ENCODE data around the gene LAPTM4A. TPM values are rescaled to one million over a fixed set of nuclear protein-coding genes. Genes with fewer than 3 reads are reported as not detected.

LAPTM4A gene
- total RNA-seq, 1 experiment from 2014 or later, result 129 TPM

DNA sequence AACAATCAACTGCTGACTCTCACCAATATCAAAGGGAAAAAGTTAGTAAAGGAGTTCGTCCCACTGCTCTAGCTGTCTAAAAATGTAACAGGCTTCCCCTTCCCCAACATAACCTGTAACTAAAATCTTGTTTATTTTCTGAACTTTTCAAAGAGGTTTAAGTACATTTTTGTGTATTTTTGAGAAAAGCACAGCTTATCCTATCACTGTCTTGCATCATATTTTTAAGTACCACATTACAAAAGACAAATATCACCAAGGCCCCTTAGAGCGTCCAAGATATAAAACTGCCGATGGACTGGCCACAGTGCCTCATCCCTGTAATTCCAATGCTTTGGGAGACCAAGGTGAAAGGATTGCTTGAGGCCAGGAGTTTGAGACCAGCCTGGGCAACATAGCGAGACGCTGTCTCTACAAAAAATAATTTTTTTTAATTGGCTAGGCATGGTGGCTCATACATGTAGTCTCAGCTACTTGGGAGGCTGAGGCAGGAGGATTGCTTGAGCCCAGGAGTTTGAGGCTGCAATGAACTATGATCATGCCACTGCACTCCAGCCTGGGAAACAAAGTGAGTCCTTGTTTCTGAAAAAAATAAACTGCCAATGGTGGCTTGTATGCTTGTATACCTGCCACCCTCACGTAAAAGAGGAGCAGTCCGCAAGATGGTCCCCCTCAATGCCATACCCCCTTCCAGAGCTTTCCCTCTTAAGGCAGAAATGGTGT is 21.2 kb upstream of the LAPTM4A start:
- no peaks in the 10 kb centered on the region for H3K27me3 Mint-ChIP-seq (ENCODE audit: unreplicated experiment)
- TF ChIP-seq, protein P1, sequence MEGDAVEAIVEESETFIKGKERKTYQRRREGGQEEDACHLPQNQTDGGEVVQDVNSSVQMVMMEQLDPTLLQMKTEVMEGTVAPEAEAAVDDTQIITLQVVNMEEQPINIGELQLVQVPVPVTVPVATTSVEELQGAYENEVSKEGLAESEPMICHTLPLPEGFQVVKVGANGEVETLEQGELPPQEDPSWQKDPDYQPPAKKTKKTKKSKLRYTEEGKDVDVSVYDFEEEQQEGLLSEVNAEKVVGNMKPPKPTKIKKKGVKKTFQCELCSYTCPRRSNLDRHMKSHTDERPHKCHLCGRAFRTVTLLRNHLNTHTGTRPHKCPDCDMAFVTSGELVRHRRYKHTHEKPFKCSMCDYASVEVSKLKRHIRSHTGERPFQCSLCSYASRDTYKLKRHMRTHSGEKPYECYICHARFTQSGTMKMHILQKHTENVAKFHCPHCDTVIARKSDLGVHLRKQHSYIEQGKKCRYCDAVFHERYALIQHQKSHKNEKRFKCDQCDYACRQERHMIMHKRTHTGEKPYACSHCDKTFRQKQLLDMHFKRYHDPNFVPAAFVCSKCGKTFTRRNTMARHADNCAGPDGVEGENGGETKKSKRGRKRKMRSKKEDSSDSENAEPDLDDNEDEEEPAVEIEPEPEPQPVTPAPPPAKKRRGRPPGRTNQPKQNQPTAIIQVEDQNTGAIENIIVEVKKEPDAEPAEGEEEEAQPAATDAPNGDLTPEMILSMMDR (IDR thresholded peaks at IDR 0.05; ENCODE audit: unreplicated experiment), result no peak
- H3K9me3 Mint-ChIP-seq (ENCODE audit: low read depth, unreplicated experiment), result no peaks in the 10 kb centered on the region
- CTCF ChIA-PET, result interaction anchor here (0.9 kb wide), 1 partner anchor 510 kb away, joined by 4 read pairs; no protein-coding TSS in a partner anchor
- peak overlapping the region; percentile 8 for H3K4me3 Mint-ChIP-seq (ENCODE audit: low read depth, unreplicated experiment)
- BruUV-seq (replicated peaks), result no TSS peak
- H3K27ac Mint-ChIP-seq (ENCODE audit: unreplicated experiment), result peak overlapping the region; percentile 19
- peaks cover 18% of the 10 kb centered on the region for H3K4me1 Mint-ChIP-seq (ENCODE audit: low read depth, unreplicated experiment)
- no peak for DNase-seq
- intact Hi-C loops (cut with micrococcal nuclease; ENCODE audit: unreplicated experiment), result no loop called here
- H3K36me3 Mint-ChIP-seq (ENCODE audit: insufficient read depth, unreplicated experiment), result peaks cover 4% of the 10 kb centered on the region

DNA sequence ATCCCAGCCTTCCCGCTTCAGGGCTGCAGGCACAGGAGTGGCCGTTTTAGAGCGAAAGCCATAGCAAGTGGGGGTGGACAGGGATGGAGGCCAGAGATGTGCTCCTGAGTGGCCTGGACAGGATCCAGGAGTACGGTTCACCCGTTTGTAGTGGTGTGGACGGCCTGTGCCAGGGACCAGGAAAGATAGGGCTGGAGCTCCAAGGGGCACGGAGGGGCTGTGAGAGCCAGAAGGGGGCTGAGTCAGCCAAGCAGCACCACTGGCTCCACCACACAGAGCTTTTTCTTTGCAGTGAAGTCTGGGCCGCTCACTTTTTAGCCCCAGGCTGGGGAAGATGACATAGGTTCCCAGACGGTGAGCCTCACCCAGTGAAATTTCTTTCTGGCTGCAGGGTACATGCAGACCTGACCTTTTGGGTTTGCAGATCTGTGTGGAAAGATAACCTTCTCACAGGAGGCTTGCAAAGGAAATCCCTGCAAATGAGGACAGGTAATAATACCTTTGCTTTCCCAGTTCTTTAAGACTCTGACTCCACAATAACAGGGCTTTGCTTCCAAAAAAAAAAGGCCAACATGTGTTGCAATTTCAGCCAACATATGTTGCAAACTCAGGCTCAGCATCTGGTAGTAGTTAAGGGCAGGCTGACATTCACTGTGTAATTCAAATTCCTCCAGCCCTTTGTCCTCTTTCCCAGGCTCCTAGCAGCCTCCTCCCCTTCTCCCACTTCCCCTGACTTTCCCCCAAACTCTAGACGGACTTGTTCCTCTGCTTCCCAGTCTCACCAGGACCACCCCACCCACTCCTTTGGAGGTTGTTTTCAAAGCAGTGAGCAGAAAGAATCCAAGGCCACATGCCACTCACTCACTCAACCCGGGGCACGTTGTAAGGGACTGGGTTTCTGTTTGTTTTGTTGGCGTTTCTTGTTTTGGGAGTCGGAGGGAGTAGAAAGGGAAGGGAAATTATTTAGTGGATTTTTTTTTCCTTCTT is 20.3 kb upstream of the LAPTM4A start:
- H3K4me3 Mint-ChIP-seq (ENCODE audit: low read depth, unreplicated experiment), result peak overlapping the region; percentile 8
- TF ChIP-seq, protein P1 (IDR thresholded peaks at IDR 0.05; ENCODE audit: unreplicated experiment), result no peak
- H3K4me1 Mint-ChIP-seq (ENCODE audit: low read depth, unreplicated experiment), result peaks cover 19% of the 10 kb centered on the region
- DNase-seq, result no peak
- peak overlapping the region; percentile 19 for H3K27ac Mint-ChIP-seq (ENCODE audit: unreplicated experiment)
- BruUV-seq (replicated peaks), result no TSS peak
- intact Hi-C loops (cut with micrococcal nuclease; ENCODE audit: unreplicated experiment), result no loop called here
- CTCF ChIA-PET, result no interaction called here
- H3K9me3 Mint-ChIP-seq (ENCODE audit: low read depth, unreplicated experiment), result no peaks in the 10 kb centered on the region
- H3K27me3 Mint-ChIP-seq (ENCODE audit: unreplicated experiment), result no peaks in the 10 kb centered on the region
- H3K36me3 Mint-ChIP-seq (ENCODE audit: insufficient read depth, unreplicated experiment), result peaks cover 5% of the 10 kb centered on the region

DNA sequence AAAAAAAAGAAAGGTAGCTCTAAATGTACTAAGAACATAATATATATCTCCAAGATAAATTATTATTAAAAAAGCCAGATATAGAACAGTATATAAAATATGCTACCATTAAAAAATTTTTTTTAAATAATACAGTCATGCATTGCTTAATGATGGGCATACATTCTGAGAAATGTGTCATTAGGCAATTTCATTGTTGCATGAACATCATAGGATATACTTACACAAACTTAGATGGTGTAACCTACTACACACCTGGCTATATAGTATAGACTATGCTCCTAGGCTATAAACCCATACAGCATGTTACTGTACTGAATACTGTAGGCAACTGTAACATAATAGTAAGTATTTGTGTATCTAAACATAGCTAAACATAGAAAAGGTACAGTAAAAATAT is 18.3 kb upstream of the LAPTM4A start:
- Mint-ChIP-seq H3K9me3 (ENCODE audit: low read depth, unreplicated experiment) (no peaks in the 10 kb centered on the region), H3K4me1 (ENCODE audit: low read depth, unreplicated experiment) (peaks cover 38% of the 10 kb centered on the region), H3K36me3 (ENCODE audit: insufficient read depth, unreplicated experiment) (peaks cover 14% of the 10 kb centered on the region), H3K4me3 (ENCODE audit: low read depth, unreplicated experiment) (no peak overlapping the region), H3K27ac (ENCODE audit: unreplicated experiment) (no peak overlapping the region), H3K27me3 (ENCODE audit: unreplicated experiment) (no peaks in the 10 kb centered on the region)
- DNase-seq, result no peak
- CTCF ChIA-PET, result interaction anchor here (0.6 kb wide), 1 partner anchor 160 kb away, joined by 3 read pairs; no protein-coding TSS in a partner anchor
- intact Hi-C loops (cut with micrococcal nuclease; ENCODE audit: unreplicated experiment), result no loop called here
- BruUV-seq (replicated peaks), result no TSS peak
- TF ChIP-seq, protein P1 (IDR thresholded peaks at IDR 0.05; ENCODE audit: unreplicated experiment), result no peak

DNA sequence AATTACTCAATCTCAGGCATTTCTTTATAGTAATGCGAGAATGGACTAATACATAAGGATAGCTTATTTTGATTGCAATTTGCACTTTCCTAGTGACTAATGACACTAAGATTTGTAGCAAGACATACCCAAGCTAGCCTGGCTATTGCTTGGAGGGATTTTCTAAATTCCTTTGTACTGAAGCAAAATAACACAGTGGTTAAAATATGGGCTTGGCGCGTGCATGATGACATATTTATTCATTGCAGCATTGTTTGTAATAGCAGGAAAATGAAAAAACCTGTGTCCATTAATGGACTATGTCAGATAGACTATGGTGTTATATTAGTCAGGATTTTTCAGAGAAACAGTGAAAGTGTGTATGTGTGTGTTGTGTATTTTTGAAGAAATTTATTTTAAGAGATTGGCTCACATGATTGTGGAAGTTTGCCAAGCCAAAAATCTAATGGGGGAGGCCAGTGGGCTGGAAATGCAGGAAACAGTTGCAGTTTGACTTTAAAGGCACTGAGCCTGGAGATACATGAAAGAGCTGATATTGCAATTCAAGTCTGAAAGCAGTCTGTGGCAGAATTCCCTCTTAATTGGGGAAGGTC is 16.7 kb upstream of the LAPTM4A start:
- H3K27ac Mint-ChIP-seq (ENCODE audit: unreplicated experiment), result peak overlapping the region; percentile 8
- DNase-seq, result no peak

More for the DNA sequence above, 16.7 kb upstream of the LAPTM4A start:
- Mint-ChIP-seq H3K9me3 (ENCODE audit: low read depth, unreplicated experiment) (peaks cover 2% of the 10 kb centered on the region), H3K36me3 (ENCODE audit: insufficient read depth, unreplicated experiment) (peaks cover 14% of the 10 kb centered on the region), H3K4me3 (ENCODE audit: low read depth, unreplicated experiment) (no peak overlapping the region), H3K27me3 (ENCODE audit: unreplicated experiment) (no peaks in the 10 kb centered on the region), H3K4me1 (ENCODE audit: low read depth, unreplicated experiment) (peaks cover 38% of the 10 kb centered on the region)
- intact Hi-C loops (cut with micrococcal nuclease; ENCODE audit: unreplicated experiment), result no loop called here
- TF ChIP-seq, protein P1 (IDR thresholded peaks at IDR 0.05; ENCODE audit: unreplicated experiment), result no peak
- BruUV-seq (replicated peaks), result no TSS peak
- CTCF ChIA-PET, result no interaction called here

Measured in Calu3 (cell line).